Omental fat pad (tissue), 4 donors: ENCODE results near the gene PPT1. TPM values are rescaled to one million over a fixed set of nuclear protein-coding genes. Genes with fewer than 3 reads are reported as not detected.

Source experiments
- ATAC-seq: fragments of 150-250 bp; one replicate; pipeline ENCODE4 v1.9.1; 2016; ENCODE audit warnings: mild to moderate bottlenecking, moderate library complexity; ENCODE audit not compliant: low FRiP score
- DNase-seq: peaks from one replicate; pipeline ENCODE4 v3.0.0-alpha.2; 2019; ENCODE audit warnings: low spot score
- total RNA-seq, 4 donors: library from RNA; depleted of rRNA; stranded (reverse); fragments of >200 nt; gene quantifications; one replicate each; pipeline ENCODE4 v1.1.0, GENCODE V29; 2016
- TF ChIP-seq, protein P1 (sequence below), 3 donors: fragments of 450-650 bp; IDR thresholded peaks; one replicate each; pipeline ENCODE4 v1.5.1; 2016 to 2017; ENCODE audit warnings: antibody characterized with exemption in 3 of 3, mild to moderate bottlenecking in 3 of 3, moderate library complexity in 2 of 3

The PPT1 gene
- total RNA-seq, result 100 to 1,000 TPM in 2 of 4 donors, 10 to 100 TPM in 2; 57.7 to 116 (median 92.4) TPM

DNA sequence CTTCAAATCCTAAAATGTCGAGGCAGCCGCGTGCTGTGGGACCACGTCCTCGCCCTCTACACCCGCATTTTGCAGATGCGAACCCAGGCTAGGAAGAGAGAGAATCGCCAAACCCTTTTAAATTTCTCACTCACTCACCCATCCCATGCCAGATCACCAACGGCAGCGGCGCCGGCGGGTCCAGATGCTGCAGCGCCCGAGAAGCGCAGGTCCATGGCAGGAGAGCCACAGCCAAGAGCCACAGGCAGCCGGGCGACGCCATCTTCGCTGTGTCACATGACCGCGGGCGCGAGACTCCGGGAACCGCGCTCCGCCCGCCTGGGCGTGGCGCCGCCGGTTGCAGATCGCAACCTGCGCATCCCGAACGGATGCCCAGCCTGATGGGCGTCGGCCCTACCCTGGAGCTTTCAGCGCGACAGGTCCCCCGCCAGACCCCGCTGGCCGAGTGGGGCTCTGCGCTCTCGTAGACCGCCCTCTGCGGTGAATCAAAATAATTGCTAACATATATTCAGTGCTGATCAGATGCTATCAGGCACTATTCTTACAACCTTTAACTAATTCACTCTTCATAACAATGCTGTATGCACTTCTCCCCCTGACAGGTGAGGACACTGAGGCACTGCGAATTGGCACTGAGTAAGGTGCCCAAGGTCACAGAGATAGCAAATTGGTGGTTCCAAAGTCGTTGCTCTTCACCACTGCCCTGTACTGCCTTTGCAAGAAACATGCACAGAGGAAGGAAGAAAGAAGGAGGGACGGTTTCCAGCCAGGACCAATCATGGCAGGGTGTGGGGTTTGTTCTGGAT is at the start of gene PPT1:
Gene PPT1, minus strand, starts transcription at position 276 of the 806 bp plus-strand sequence. Its CDS starts 14 bp downstream, at position 262.
- DNase-seq (peak; percentile 55), ATAC-seq (peak; percentile 85)
- TF ChIP-seq, protein P1, sequence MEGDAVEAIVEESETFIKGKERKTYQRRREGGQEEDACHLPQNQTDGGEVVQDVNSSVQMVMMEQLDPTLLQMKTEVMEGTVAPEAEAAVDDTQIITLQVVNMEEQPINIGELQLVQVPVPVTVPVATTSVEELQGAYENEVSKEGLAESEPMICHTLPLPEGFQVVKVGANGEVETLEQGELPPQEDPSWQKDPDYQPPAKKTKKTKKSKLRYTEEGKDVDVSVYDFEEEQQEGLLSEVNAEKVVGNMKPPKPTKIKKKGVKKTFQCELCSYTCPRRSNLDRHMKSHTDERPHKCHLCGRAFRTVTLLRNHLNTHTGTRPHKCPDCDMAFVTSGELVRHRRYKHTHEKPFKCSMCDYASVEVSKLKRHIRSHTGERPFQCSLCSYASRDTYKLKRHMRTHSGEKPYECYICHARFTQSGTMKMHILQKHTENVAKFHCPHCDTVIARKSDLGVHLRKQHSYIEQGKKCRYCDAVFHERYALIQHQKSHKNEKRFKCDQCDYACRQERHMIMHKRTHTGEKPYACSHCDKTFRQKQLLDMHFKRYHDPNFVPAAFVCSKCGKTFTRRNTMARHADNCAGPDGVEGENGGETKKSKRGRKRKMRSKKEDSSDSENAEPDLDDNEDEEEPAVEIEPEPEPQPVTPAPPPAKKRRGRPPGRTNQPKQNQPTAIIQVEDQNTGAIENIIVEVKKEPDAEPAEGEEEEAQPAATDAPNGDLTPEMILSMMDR (IDR thresholded peaks at IDR 0.05), result no peak

DNA sequence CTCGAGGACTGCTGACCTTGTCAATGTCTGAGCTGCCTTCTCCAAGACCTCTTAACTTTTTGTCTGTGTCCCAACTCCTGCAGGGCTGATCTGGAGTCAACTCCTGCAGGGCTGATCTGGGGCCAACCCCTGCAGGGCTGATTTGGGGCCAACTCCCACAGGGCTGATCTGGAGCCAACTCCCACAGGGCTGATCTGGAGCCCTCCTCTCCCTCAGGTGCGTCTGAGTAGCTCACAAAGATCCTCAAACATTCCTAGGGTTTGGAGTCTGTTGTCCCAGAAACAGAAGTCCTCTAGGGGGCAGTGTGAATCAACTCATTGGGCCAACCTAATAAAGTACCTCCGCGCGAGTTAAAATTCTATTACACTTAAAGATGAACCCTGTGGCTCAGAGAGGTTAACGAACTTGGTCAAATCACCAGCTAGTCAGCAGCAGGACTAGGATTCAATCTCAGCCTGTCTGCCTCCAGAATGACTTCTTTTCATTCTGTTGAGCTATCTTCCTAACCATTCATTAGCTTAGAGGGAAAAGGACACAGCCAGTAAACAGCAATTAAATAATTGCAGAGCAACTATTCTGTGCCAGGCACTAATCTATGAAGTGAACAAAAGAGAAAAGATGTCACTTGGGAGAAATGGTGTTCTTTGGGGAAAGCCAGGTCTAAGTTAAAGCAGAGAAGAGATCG is 47.0 kb upstream of the PPT1 start:
- DNase-seq (no peak), ATAC-seq (peak; percentile 86)
- TF ChIP-seq, protein P1 (IDR thresholded peaks at IDR 0.05), result peak in 1 of 3 donors; percentile 29

DNA sequence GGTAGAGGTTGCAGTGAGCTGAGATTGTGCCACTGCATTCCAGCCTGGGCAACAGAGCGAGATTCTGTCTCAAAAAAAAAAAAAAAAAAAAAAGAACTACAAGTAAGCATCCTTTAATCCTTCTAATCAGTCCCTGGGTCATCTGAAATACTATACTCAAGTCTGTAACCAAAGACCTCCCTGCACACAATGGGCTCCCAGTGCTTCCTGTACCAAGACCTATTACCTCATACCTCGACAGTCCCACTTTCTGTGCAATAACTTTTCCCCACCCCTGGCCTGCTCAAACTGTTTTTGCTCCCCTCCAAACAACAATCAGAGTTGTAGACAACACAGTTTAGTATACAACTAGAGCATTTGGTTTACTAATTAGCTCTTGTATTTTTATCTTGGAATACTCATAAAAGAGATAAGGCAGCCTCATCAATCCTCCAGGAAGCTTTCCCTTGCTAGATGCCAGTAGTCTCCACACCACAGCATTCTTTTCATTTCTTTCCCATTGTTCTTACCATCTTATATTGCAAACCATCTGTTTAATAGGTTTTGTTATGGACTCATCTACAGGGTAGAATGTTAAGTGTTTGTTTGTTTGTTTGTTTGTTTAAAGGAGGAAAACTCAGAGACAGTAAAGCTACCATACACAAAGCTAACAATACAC is 45.0 kb upstream of the PPT1 start:
- no peak for ATAC-seq
- no peak for DNase-seq
- TF ChIP-seq, protein P1 (IDR thresholded peaks at IDR 0.05), result no peak

DNA sequence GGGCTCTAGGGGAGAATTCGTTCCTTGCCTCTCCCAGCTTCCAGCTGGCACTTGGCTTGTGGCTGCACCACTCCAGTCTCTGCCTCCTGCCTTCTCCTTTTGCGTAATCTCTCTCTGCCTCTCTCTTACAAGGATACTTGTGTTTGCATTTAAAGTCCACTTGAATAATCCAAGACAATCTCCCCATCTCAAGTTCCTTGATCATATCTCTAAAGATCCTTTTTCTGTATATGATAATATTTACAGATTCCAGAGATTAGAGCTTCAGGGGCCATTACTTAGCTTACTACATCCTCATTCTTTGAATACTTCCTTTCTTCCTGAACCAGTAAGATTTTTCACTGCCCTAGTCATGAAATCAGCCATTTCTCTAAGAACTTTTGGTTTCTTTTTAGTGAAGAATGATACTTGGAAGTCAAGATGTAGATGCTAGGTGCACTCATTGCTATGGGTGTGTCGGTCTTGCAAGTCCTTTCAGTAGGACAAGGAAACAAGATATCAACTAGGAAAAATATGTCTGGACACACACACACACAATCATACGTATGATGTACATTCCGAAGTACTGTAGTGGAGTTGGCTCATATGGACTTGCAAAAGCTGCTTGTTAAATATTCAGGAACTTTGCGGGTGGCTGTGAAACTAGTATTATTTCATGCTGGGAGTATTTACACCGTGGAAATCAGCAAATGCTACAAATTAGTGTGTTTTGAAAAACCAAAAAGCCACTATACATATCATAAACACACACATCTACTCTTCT is 43.3 kb upstream of the PPT1 start:
- TF ChIP-seq, protein P1 (IDR thresholded peaks at IDR 0.05), result no peak
- DNase-seq, result no peak
- no peak for ATAC-seq

DNA sequence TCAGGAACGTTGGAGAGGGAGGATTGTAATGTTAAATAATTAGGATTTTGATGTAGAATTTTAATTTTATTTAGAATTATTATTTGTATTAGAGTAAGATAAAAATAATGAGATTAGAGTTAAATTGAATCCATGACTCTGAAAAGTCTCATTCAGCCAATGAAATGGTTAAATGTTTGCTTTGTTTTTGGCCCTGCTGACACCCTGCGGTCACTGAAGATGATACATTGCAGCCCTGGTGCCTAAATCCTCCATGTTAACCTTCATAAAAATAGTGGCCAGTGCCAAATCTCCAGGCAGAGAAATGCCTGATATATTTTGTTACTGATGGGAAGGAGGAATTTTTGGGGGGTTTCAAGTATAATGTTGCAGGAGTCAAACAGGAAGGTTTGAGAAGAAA is 36.8 kb upstream of the PPT1 start:
- no peak for ATAC-seq
- TF ChIP-seq, protein P1 (IDR thresholded peaks at IDR 0.05), result no peak
- DNase-seq, result no peak

DNA sequence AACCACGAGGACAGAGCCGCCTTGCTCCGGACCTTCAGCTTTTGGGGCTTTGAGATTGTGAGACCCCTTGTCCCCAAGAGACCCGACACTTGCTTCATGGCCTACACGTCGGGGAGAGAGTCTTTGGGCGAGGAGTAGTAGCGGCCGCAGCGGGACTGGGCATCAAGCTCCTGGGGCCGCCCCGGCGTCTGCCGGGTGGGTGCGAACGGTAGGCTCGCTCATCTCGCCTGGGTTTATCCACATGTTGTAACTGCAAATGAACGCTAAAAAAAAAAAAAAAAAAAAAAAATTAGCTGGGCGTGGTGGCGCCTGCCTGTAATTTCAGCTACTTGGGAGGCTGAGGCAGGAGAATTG is 36.2 kb upstream of the PPT1 start:
- DNase-seq (no peak), ATAC-seq (no peak)
- TF ChIP-seq, protein P1 (IDR thresholded peaks at IDR 0.05), result no peak
